Neural cell (in vitro differentiated cells): ENCODE data around the gene MYOG. TPM values are rescaled to one million over a fixed set of nuclear protein-coding genes. Genes with fewer than 3 reads are reported as not detected.

Source experiments
- H2AFZ ChIP-seq: fragments of 200-600, 300-800 bp; sonication (generic), shearing (Covaris generic); 2 replicates; pipeline ENCODE4 v1.6.0; 2014; ENCODE audit warnings: low read depth, mild to moderate bottlenecking, antibody characterized with exemption, low read length, moderate library complexity
- H3F3A ChIP-seq: fragments of 200-600 bp; shearing (Covaris generic); 2 replicates; pipeline ENCODE4 v1.6.1; 2016; ENCODE audit warnings: mild to moderate bottlenecking, moderate library complexity, mixed read lengths, antibody characterized with exemption, low read length; ENCODE audit not compliant: insufficient read depth, poor library complexity, severe bottlenecking
- H3K27ac ChIP-seq: fragments of 200-600, 300-800 bp; sonication (generic), shearing (Covaris generic); 2 replicates; pipeline ENCODE4 v1.5.1; 2014; ENCODE audit warnings: mild to moderate bottlenecking, low read length, moderate library complexity
- H3K27me3 ChIP-seq: fragments of 300-800, 200-600 bp; sonication (generic), shearing (Covaris generic); 2 replicates; pipeline ENCODE4 v1.6.0; 2014; ENCODE audit warnings: mild to moderate bottlenecking, low read depth, low read length, moderate library complexity; ENCODE audit not compliant: insufficient read depth
- H3K36me3 ChIP-seq: fragments of 300-800, 200-600 bp; sonication (generic), shearing (Covaris generic); 2 replicates; pipeline ENCODE4 v1.5.1; 2014; ENCODE audit warnings: mild to moderate bottlenecking, antibody characterized with exemption, low read length, moderate library complexity; ENCODE audit not compliant: insufficient read depth
- H3K4me2 ChIP-seq: fragments of 300-800, 200-600 bp; sonication (generic), shearing (Covaris generic); 2 replicates; pipeline ENCODE4 v1.6.0; 2014; ENCODE audit warnings: mild to moderate bottlenecking, low read length
- H3K4me3 ChIP-seq: fragments of 300-800, 200-600 bp; sonication (generic), shearing (Covaris generic); 2 replicates; pipeline ENCODE4 v1.5.1; 2014; ENCODE audit warnings: mild to moderate bottlenecking, low read length, moderate library complexity
- H3K79me2 ChIP-seq: fragments of 200-600 bp; shearing (Covaris generic); replicated peaks from 2 replicates; pipeline ENCODE4 v1.6.0; 2014; ENCODE audit warnings: mild to moderate bottlenecking, low read length, moderate library complexity; ENCODE audit not compliant: insufficient read depth
- H3K9ac ChIP-seq: fragments of 300-800, 200-600 bp; sonication (generic), shearing (Covaris generic); 2 replicates; pipeline ENCODE4 v1.6.1; 2016; ENCODE audit warnings: mild to moderate bottlenecking, low read length, mixed read lengths
- H3K9me2 ChIP-seq: fragments of 200-600 bp; shearing (Covaris generic); 2 replicates; pipeline ENCODE4 v1.6.1; 2016; ENCODE audit warnings: mild to moderate bottlenecking, low read length, mixed read lengths; ENCODE audit not compliant: insufficient read depth
- H3K9me3 ChIP-seq: fragments of 200-600, 300-800 bp; sonication (generic), shearing (Covaris generic); 2 replicates; pipeline ENCODE4 v1.6.1; 2016; ENCODE audit warnings: mild to moderate bottlenecking, mixed run types, low read length, moderate library complexity, mixed read lengths
- H4K20me1 ChIP-seq: fragments of 200-600 bp; shearing (Covaris generic); 2 replicates; pipeline ENCODE4 v1.6.1; 2016; ENCODE audit warnings: mild to moderate bottlenecking, mixed run types; ENCODE audit not compliant: insufficient read depth
- CTCF ChIP-seq: fragments of 450-650 bp; IDR thresholded peaks from 2 replicates; pipeline ENCODE4 v1.5.1; 2014; ENCODE audit warnings: antibody characterized with exemption, mild to moderate bottlenecking, moderate library complexity; ENCODE audit not compliant: poor library complexity, severe bottlenecking
- EP300 ChIP-seq: fragments of 450-650 bp; conservative IDR thresholded peaks from 2 replicates; pipeline ENCODE4 v1.6.1; 2014; ENCODE audit warnings: antibody characterized with exemption, mild to moderate bottlenecking, moderate library complexity; ENCODE audit not compliant: poor library complexity, severe bottlenecking
- EZH2 ChIP-seq: fragments of 200-600, 300-800 bp; shearing (Covaris generic), sonication (generic); IDR thresholded peaks from 2 replicates; pipeline ENCODE4 v1.6.1; 2014; ENCODE audit warnings: antibody characterized with exemption, low read length, borderline replicate concordance, mild to moderate bottlenecking; ENCODE audit not compliant: insufficient read depth, poor library complexity, severe bottlenecking
- MXI1 ChIP-seq: fragments of 450-650 bp; conservative IDR thresholded peaks from 2 replicates; pipeline ENCODE4 v1.6.1; 2014; ENCODE audit warnings: antibody characterized with exemption, mild to moderate bottlenecking; ENCODE audit not compliant: poor library complexity, severe bottlenecking
- POLR2AphosphoS5 ChIP-seq: IDR thresholded peaks from 2 replicates; pipeline ENCODE4 v1.6.1; 2012
- RAD21 ChIP-seq: fragments of 450-650 bp; conservative IDR thresholded peaks from 2 replicates; pipeline ENCODE4 v1.6.1; 2014; ENCODE audit warnings: antibody characterized with exemption, mild to moderate bottlenecking, moderate library complexity
- REST ChIP-seq: IDR thresholded peaks from 2 replicates; pipeline ENCODE4 v1.6.1; 2012; ENCODE audit warnings: borderline replicate concordance
- SMC3 ChIP-seq: fragments of 450-650 bp; conservative IDR thresholded peaks from 2 replicates; pipeline ENCODE4 v1.6.1; 2014; ENCODE audit warnings: antibody characterized with exemption, mild to moderate bottlenecking, moderate library complexity; ENCODE audit not compliant: poor library complexity
- TAF1 ChIP-seq: IDR thresholded peaks from 2 replicates; pipeline ENCODE4 v1.6.1; 2012; ENCODE audit warnings: low read depth
- polyA plus RNA-seq: library from polyadenylated mRNA; depleted of rRNA; stranded (reverse); fragments of >200 nt; gene quantifications from 2 replicates; pipeline ENCODE4 v1.2.3, GENCODE V29; 2014

The MYOG gene
- polyA plus RNA-seq, 1 donor from 2014 or later: not detected

DNA sequence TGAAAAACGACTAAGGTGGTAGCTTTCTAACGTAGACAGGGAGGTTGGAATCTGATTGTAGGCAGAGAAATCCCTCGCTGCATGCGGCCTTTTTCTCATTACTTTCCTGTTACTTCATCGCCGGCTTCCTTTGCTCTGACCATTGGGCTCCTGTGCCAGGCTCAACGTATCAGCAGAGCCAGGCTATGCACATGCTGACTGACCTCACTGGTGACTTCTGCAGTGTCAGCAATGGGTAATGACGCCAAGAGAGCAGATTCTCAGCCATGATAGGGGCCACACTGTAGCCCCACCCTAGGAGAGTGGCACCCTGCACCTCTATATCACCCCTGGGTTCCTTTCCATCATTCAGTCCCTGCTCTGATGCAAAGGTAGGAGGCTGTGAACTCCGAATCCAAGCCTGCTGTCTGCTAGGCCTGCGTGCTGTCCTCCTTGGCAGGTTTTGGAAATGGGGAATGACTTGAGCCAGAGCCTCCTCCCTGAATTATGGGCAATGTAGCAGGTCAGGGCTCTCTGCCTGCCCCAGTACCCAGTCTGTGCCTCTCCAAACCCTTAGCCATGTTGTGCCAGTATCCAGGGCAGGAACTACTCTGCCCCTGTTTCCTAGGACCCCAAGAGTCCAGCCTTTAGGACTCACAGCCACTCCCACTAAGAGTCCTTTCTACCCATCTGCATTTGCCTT is 48.2 kb downstream of the MYOG start:
- Histone ChIP-seq H3K4me3 (no peak overlapping the region), H3K27me3 (no peaks in the 10 kb centered on the region), H3K79me2 (no peaks in the 10 kb centered on the region), H3K4me2 (no peak overlapping the region), H4K20me1 (no peaks in the 10 kb centered on the region), H3K36me3 (no peaks in the 10 kb centered on the region), H3K9ac (no peak overlapping the region), H3F3A (no peaks in the 10 kb centered on the region), H3K27ac (no peak overlapping the region), H3K9me2 (no peaks in the 10 kb centered on the region), H3K9me3 (no peaks in the 10 kb centered on the region), H2AFZ (no peak overlapping the region)
- no peak for TF ChIP-seq POLR2AphosphoS5
- no peak for TF ChIP-seq TAF1
- TF ChIP-seq EP300: no peak
- TF ChIP-seq MXI1: no peak
- TF ChIP-seq CTCF: no peak
- no peak for TF ChIP-seq EZH2
- no peak for TF ChIP-seq REST
- no peak for TF ChIP-seq SMC3

DNA sequence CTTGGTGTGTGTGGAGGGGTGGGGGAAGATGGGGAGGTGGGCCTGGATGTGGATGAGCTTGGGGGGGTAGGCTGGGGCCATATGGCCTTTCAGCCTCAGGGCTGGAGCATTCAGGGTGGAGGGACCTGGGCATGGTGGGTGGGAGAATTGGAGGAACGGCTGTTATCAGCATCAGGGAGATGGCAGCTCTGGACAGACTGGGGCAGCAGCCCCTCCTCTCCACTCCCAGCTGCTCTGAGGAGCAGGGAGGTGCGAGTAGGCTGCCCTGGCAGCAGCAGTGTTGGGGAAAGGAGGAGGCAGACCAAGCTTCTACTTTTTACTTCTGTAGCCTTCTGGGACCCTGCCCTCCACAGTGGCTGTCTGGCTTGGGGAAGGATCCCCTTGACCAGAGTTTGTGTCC is 49.3 kb downstream of the MYOG start:
- Histone ChIP-seq H3K4me2 (no peak overlapping the region), H3K4me3 (no peak overlapping the region), H3K36me3 (no peaks in the 10 kb centered on the region), H3K9me3 (no peaks in the 10 kb centered on the region), H2AFZ (no peak overlapping the region), H3K27ac (no peak overlapping the region), H3K9me2 (no peaks in the 10 kb centered on the region), H3K27me3 (no peaks in the 10 kb centered on the region), H4K20me1 (no peaks in the 10 kb centered on the region), H3K79me2 (no peaks in the 10 kb centered on the region), H3F3A (no peaks in the 10 kb centered on the region), H3K9ac (no peak overlapping the region)
- TF ChIP-seq SMC3: no peak
- no peak for TF ChIP-seq POLR2AphosphoS5
- no peak for TF ChIP-seq REST
- TF ChIP-seq TAF1: no peak
- TF ChIP-seq RAD21: no peak
- TF ChIP-seq CTCF: no peak
- no peak for TF ChIP-seq EP300
- TF ChIP-seq EZH2: no peak
- TF ChIP-seq MXI1: no peak
